AG09319 (cell line): Measurements from ENCODE around the gene BTRC.

Experiments used
- DNase-seq: peaks from one replicate; pipeline ENCODE4 v3.0.0-alpha.2; 2010; ENCODE audit warnings: low read depth; ENCODE audit errors: extremely low read depth
- TF ChIP-seq, protein P1 (sequence below): IDR thresholded peaks from 2 replicates; pipeline ENCODE4 v1.5.1; 2011; ENCODE audit warnings: low read depth, mild to moderate bottlenecking, inconsistent platforms, low read length, moderate library complexity

The BTRC gene

DNA sequence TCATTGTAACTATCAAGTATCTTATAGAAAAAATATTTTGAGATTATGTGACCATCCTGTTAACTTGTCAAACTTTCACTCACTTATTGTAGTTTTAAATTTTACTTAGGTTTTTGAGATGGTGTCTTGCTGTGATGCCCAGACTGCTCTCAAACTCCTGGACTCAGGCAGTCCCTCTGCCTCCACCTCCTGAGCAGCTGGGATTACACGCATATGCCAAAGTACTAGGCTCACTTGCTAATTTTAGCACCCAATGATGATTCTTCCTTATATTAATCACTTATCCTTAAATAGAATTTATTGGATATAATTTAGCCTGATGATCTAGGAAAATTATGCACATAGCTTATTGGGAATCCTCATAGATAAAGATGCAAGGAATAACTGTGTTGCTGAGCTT, 104.9 kb downstream of the BTRC start:
- TF ChIP-seq, protein P1, sequence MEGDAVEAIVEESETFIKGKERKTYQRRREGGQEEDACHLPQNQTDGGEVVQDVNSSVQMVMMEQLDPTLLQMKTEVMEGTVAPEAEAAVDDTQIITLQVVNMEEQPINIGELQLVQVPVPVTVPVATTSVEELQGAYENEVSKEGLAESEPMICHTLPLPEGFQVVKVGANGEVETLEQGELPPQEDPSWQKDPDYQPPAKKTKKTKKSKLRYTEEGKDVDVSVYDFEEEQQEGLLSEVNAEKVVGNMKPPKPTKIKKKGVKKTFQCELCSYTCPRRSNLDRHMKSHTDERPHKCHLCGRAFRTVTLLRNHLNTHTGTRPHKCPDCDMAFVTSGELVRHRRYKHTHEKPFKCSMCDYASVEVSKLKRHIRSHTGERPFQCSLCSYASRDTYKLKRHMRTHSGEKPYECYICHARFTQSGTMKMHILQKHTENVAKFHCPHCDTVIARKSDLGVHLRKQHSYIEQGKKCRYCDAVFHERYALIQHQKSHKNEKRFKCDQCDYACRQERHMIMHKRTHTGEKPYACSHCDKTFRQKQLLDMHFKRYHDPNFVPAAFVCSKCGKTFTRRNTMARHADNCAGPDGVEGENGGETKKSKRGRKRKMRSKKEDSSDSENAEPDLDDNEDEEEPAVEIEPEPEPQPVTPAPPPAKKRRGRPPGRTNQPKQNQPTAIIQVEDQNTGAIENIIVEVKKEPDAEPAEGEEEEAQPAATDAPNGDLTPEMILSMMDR: no peak
- no peak for DNase-seq

DNA sequence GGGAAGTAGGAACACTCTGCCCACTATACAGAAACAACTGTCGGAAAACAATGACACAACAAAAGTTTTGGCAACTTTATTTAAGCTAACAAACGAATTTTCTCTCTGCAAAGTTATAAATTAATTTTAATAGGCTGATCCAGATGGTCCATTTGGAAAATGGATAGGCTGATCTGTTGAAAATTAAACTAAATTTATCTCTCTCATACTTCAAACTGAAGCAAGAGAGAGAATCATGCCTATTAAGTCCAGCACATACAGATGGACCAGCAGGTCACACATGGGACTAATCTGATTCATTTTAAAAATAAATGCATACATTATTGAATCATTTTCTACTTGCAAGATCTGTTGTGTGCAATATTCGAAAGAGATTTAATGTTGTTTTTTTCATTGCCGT, 110.1 kb downstream of the BTRC start:
- no peak for DNase-seq
- TF ChIP-seq, protein P1: no peak

DNA sequence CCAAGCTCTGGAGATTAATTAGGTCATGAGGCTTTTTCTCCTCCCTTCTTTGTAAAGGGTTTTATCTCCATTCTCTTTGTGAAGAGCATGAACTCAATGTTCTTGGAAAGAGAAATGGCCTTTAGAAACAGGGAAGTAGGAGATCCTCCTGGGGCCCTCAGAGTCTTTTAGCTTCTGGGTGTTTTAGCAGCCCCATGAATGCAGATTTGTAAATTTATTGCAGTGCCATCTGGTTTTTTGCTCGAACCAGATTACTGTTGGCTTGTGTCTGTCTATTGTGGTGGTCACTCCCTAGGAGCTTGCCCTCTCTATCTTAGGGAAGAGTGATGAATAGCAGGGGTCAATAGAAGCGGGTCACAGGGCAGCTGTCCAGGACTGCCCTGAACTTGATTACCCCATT, 110.6 kb downstream of the BTRC start:
- DNase-seq: no peak
- TF ChIP-seq, protein P1: no peak

DNA sequence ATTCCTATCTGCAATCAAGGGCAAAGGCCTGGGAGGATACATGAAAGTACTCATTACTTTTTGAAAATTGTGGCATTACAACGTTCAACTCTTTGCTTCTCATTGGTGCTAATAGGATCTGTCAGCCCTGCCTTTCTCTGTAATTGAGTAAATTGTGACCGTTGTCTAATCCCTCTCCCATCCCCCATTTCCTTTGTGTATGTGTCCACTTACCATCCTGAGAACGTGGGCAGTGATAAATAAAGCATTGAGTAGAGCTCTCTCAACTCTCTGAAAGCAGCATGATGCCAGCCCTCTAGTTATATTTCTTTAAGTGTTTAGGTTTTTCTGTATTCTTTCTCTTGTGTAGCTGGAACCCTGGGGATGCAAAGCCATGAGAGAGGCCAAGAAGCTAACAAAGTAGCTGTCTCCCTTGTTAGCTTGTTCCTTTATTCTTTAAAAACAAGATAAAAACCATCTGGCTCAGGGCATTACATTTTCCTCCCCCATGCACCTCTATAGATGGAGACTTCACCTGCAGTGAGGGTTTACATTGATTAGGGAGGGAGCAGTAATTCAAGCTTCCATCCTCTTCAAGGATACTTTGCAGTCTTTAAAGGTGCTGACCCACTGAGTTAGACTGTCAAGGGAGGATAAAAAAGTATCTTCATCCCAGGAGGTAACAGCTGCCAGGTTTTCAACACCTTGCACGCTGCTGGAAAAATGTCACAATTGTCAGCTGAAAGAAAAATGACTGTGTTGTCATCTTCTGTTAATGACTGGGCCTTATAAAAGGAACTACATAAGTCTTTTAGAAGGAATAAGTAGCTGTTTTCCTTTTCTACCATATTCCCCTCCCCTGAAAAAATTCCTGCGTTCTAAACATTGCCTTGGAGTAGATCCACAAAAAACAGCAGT, 112.3 kb downstream of the BTRC start:
- DNase-seq: no peak

DNA sequence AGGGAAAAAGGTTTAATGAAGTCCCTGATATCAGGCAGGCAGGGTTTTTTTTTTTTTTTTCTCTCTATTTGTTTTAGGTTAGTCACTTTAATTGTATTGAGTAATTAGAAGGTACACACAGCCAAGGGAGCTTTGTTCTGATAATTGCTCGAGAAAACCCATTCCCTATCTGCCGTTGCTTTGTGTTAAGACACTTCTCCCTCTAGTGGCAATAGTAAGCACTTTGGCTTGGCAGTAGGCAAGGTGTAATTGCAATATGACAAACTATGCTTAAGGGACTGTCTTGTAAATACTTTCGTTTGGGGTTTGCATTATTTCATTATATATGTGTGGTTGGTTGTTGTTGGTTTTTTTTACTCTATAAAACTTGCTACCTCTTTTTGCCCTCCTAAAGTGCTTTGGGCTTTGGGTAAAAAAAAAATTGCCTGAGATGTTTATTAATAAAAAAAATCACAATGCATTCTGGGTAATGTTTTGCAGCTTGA, 113.4 kb downstream of the BTRC start:
- DNase-seq: peak; percentile 46
- TF ChIP-seq, protein P1: peak; percentile 90

More for the DNA sequence above, 112.3 kb downstream of the BTRC start:
- TF ChIP-seq, protein P1: no peak

DNA sequence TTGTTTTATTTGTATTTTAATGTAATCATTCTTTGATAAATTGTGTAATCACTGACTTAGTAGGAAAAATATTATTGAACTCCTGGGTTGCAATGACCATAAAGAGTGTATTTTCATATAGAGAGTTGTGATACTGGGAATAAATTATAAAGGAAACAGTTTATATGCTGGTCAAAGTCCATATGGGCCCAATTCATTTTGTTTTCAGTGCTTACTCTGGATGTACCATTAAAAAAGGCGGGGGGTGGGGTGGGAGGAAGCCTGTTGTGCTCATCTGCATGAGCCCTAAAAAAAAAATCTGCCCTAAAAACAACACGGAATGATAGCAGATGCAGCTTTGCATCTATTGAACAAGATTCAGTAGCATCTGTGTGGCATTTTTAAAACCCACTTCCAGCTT, 114.2 kb downstream of the BTRC start:
- DNase-seq: no peak
- TF ChIP-seq, protein P1: no peak

DNA sequence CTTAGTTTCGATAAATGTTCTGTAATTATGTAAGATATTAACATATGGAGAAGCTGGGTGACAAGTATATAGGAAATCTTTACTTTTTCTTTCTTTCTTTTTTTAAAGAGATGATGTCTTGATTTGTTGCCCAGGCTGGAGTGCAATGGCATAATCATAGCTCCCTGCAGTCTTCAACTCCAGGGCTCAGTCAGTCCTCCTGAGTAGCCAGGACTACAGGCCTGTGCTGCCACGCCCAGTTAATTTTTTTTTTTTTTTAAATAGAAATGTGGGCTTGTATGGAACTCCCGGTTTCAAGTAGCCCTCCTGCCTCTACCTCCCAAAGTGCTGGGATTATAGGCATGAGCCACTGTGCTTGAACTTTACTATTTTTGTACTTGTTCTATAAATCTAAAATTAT, 122.4 kb downstream of the BTRC start:
- DNase-seq: no peak
- TF ChIP-seq, protein P1: no peak
